EH (cell line): Measurements from ENCODE around the gene CREB3L2.
"Not testable (repeated sequence)": the region's sequence is repeated elsewhere in the genome, so short reads cannot be mapped to it uniquely, and the experiment has no call there.

Source experiments
- DNase-seq: peaks from one replicate; pipeline ENCODE4 v3.0.0-alpha.2; 2015; ENCODE audit warnings: low read depth

The CREB3L2 gene

GRCh38 chr7:137933270-137934017, 68.4 kb downstream of the CREB3L2 start:
- peak; percentile 76 for DNase-seq

GRCh38 chr7:137932881-137933269, 69.0 kb downstream of the CREB3L2 start:
- DNase-seq: peak; percentile 73

GRCh38 chr7:137931823-137932222, 70.1 kb downstream of the CREB3L2 start:
- no peak for DNase-seq

- DNase-seq: peak; percentile 91
Measured at GRCh38 chr7:137930581-137930980, 71.3 kb downstream of the CREB3L2 start.

- no peak for DNase-seq
Measured at GRCh38 chr7:137928626-137929025, 73.3 kb downstream of the CREB3L2 start.

GRCh38 chr7:137927386-137927785, 74.5 kb downstream of the CREB3L2 start:
- peak; percentile 22 for DNase-seq

GRCh38 chr7:137926206-137926605, 75.7 kb downstream of the CREB3L2 start:
- DNase-seq: not testable (repeated sequence)

- no peak for DNase-seq
Measured at GRCh38 chr7:137925754-137926153, 76.1 kb downstream of the CREB3L2 start.

GRCh38 chr7:137925091-137925490, 76.8 kb downstream of the CREB3L2 start:
- DNase-seq: no peak

- DNase-seq: peak; percentile 91
Measured at GRCh38 chr7:137923380-137923779, 78.5 kb downstream of the CREB3L2 start.

- DNase-seq: peak; percentile 30
Measured at GRCh38 chr7:137920637-137921399, 81.1 kb downstream of the CREB3L2 start.

GRCh38 chr7:137919987-137920386, 81.9 kb downstream of the CREB3L2 start:
- DNase-seq: peak; percentile 37

- no peak for DNase-seq
Measured at GRCh38 chr7:137916980-137917645, 84.8 kb downstream of the CREB3L2 start.

- no peak for DNase-seq
Measured at GRCh38 chr7:137916564-137916963, 85.3 kb downstream of the CREB3L2 start.

- no peak for DNase-seq
Measured at GRCh38 chr7:137915266-137915665, 86.6 kb downstream of the CREB3L2 start.

- no peak for DNase-seq
Measured at GRCh38 chr7:137913985-137914384, 87.9 kb downstream of the CREB3L2 start.

- DNase-seq: peak; percentile 27
Measured at GRCh38 chr7:137909042-137909441, 92.8 kb downstream of the CREB3L2 start.

GRCh38 chr7:137908106-137908505, 93.8 kb downstream of the CREB3L2 start:
- no peak for DNase-seq

GRCh38 chr7:137906636-137907035, 95.2 kb downstream of the CREB3L2 start:
- DNase-seq: not testable (repeated sequence)

GRCh38 chr7:137904833-137905232, 97.1 kb downstream of the CREB3L2 start:
- DNase-seq: no peak

GRCh38 chr7:137903382-137904169, 98.3 kb downstream of the CREB3L2 start:
- peak; percentile 79 for DNase-seq

GRCh38 chr7:137900137-137900536, 101.7 kb downstream of the CREB3L2 start:
- DNase-seq: no peak
